Measurements from ENCODE around the gene MAT2A.

The MAT2A gene

GRCh38 chr2:85560812-85561279 is 21.9 kb downstream of the MAT2A start:
- ATAC-seq: peak; percentile 55
- no peak for TF ChIP-seq SNAI2 (CRISPR knock-in tag; IDR thresholded peaks at IDR 0.05)
- no peak for TF ChIP-seq BACH2 (CRISPR knock-in tag; IDR thresholded peaks at IDR 0.05; ENCODE audit: borderline replicate concordance)
- TF ChIP-seq TSHZ2 (CRISPR knock-in tag; IDR thresholded peaks at IDR 0.05): no peak
- no peak for TF ChIP-seq ZNF565 (CRISPR knock-in tag; conservative IDR thresholded peaks at IDR 0.05; ENCODE audit: low read depth)
- TF ChIP-seq CSDC2 (CRISPR knock-in tag; IDR thresholded peaks at IDR 0.05): no peak
- TF ChIP-seq ARNTL (CRISPR knock-in tag; IDR thresholded peaks at IDR 0.05; ENCODE audit: borderline replicate concordance, low read depth): no peak
- TF ChIP-seq PATZ1 (CRISPR knock-in tag; IDR thresholded peaks at IDR 0.05; ENCODE audit: borderline replicate concordance): no peak
- TF ChIP-seq PPARA (CRISPR knock-in tag; IDR thresholded peaks at IDR 0.05; ENCODE audit: borderline replicate concordance): no peak
- TF ChIP-seq ZFP3 (CRISPR knock-in tag; IDR thresholded peaks at IDR 0.05): no peak
- no peak for TF ChIP-seq GLIS3 (CRISPR knock-in tag; IDR thresholded peaks at IDR 0.05)
- no peak for TF ChIP-seq ZNF70 (CRISPR knock-in tag; IDR thresholded peaks at IDR 0.05)
- no peak for TF ChIP-seq CREB5 (CRISPR knock-in tag; IDR thresholded peaks at IDR 0.05; ENCODE audit: low read depth)
- TF ChIP-seq CSRNP3 (CRISPR knock-in tag; IDR thresholded peaks at IDR 0.05): no peak
- TF ChIP-seq ESRRG (CRISPR knock-in tag; IDR thresholded peaks at IDR 0.05): no peak
- TF ChIP-seq RARB (CRISPR knock-in tag; IDR thresholded peaks at IDR 0.05): no peak
- TF ChIP-seq ZNF8 (CRISPR knock-in tag; IDR thresholded peaks at IDR 0.05): no peak
- TF ChIP-seq ZFP30 (CRISPR knock-in tag; IDR thresholded peaks at IDR 0.05): no peak
- TF ChIP-seq TOX (CRISPR knock-in tag; IDR thresholded peaks at IDR 0.05; ENCODE audit: borderline replicate concordance): no peak

- peak; percentile 95 for ATAC-seq
- TF ChIP-seq ISL1 (CRISPR knock-in tag; IDR thresholded peaks at IDR 0.05): no peak
- no peak for TF ChIP-seq ZFP30 (CRISPR knock-in tag; IDR thresholded peaks at IDR 0.05)
- TF ChIP-seq TCF4 (CRISPR knock-in tag; IDR thresholded peaks at IDR 0.05; ENCODE audit: borderline replicate concordance): no peak
- TF ChIP-seq CREB5 (CRISPR knock-in tag; IDR thresholded peaks at IDR 0.05; ENCODE audit: low read depth): no peak
Measured at GRCh38 chr2:85561280-85562212, 22.6 kb downstream of the MAT2A start, which contains the start of gene GGCX. GGCX (minus strand) TSS chr2:85561493; CDS start chr2:85561428, 65 bp downstream.

GRCh38 chr2:85564144-85564563 is 25.2 kb downstream of the MAT2A start:
- ATAC-seq: no peak
- TF ChIP-seq GLIS3 (CRISPR knock-in tag; IDR thresholded peaks at IDR 0.05) (no peak), ZC3H10 (CRISPR knock-in tag; IDR thresholded peaks at IDR 0.05) (no peak), ZNF565 (CRISPR knock-in tag; conservative IDR thresholded peaks at IDR 0.05; ENCODE audit: low read depth) (no peak), PATZ1 (CRISPR knock-in tag; IDR thresholded peaks at IDR 0.05; ENCODE audit: borderline replicate concordance) (no peak), PPARA (CRISPR knock-in tag; IDR thresholded peaks at IDR 0.05; ENCODE audit: borderline replicate concordance) (no peak), POU6F1 (CRISPR knock-in tag; IDR thresholded peaks at IDR 0.05; ENCODE audit: borderline replicate concordance, low read depth) (no peak), CSRNP3 (CRISPR knock-in tag; IDR thresholded peaks at IDR 0.05) (no peak)

All from SK-N-SH treated with all-trans-retinoic acid at 6 μM for 48 hours (cell line).